Prostate gland (tissue), 2 donors: Measurements from ENCODE around the gene TUBE1. TPM values are rescaled to one million over a fixed set of nuclear protein-coding genes. Genes with fewer than 3 reads are reported as not detected.
"Not testable (repeated sequence)": the region's sequence is repeated elsewhere in the genome, so short reads cannot be mapped to it uniquely, and the experiment has no call there.

Experiments
- DNase-seq: peaks from one replicate; pipeline ENCODE4 v3.0.0-alpha.2; 2019; ENCODE audit warnings: low spot score
- H3K27ac ChIP-seq, 2 donors: fragments of 200-600 bp; sonication (generic); 2 replicates each; pipeline ENCODE4 v1.5.1; 2017 to 2019
- H3K27me3 ChIP-seq: fragments of 200-600 bp; sonication (generic); replicated peaks from 2 replicates; pipeline ENCODE4 v1.5.1; 2019; ENCODE audit not compliant: insufficient read depth
- H3K36me3 ChIP-seq, 2 donors: fragments of 200-600 bp; sonication (generic); 1 replicate in 1 of 2; 2 replicates in 1 of 2; pipeline versions ENCODE4 v1.5.1 to v1.8.1; 2017 to 2019
- H3K4me1 ChIP-seq: fragments of 200-600 bp; sonication (generic); replicated peaks from 2 replicates; pipeline ENCODE4 v1.5.1; 2019
- H3K4me3 ChIP-seq, 2 donors: fragments of 200-600 bp; sonication (generic); 2 replicates each; pipeline ENCODE4 v1.5.1; 2017 to 2019
- H3K9me3 ChIP-seq: fragments of 200-600 bp; sonication (generic); 2 replicates; pipeline ENCODE4 v1.5.1; 2017
- CTCF ChIP-seq, 4 experiments: fragments of 200-600 bp in 2 of 4; fragments of 450-650 bp in 2 of 4; sonication (generic) in 2 of 4; IDR thresholded peaks; 1 replicate in 3 of 4; 2 replicates in 1 of 4; pipeline ENCODE4 v1.5.1; 2016 to 2019; ENCODE audit warnings: antibody characterized with exemption in 4 of 4, mild to moderate bottlenecking in 2 of 4, moderate library complexity in 2 of 4
- POLR2A ChIP-seq: fragments of 450-650 bp; IDR thresholded peaks from one replicate; pipeline ENCODE4 v1.6.1; 2016; ENCODE audit warnings: antibody characterized with exemption, mild to moderate bottlenecking
- POLR2AphosphoS5 ChIP-seq: sonication (generic); formaldehyde crosslinking; IDR thresholded peaks from one replicate; pipeline ENCODE4 v1.6.1; 2017; ENCODE audit warnings: antibody characterized with exemption
- WGBS: methylation state at CpG from one replicate; pipeline ENCODE4 v1.1.5; 2018; 5-methylcytosine and 5-hydroxymethylcytosine counted together
- intact Hi-C: fragments of 100-400 bp; cut with DNase I; formaldehyde crosslinking; loops from one replicate; pipeline ENCODE4 v1.14.2; 2022
- total RNA-seq, 2 donors: library from RNA; depleted of rRNA; stranded (reverse); fragments of >200 nt; gene quantifications; one replicate each; pipeline ENCODE4 v1.1.0, GENCODE V29; 2016

The TUBE1 gene
- total RNA-seq, 2 donors from 2014 or later = 20.5 to 36.8 TPM

- DNase-seq = no peak
- no peaks in the 10 kb centered on the region for H3K27me3 ChIP-seq
- H3K4me1 ChIP-seq = no peaks in the 10 kb centered on the region
- no peaks in the 10 kb centered on the region for H3K9me3 ChIP-seq
- TF ChIP-seq POLR2A (no peak), CTCF (IDR thresholded peaks at IDR 0.05) (no peak)
- intact Hi-C loops = loop anchor here (10.0 kb wide), 1 partner anchor 795 kb away; a partner anchor contains a TSS
- H3K4me3 ChIP-seq = no peak overlapping the region
- no peak overlapping the region for H3K27ac ChIP-seq
- WGBS = 95% methylated on average over 7 of the region's 7 CpGs
- no peaks in the 10 kb centered on the region for H3K36me3 ChIP-seq
These were observed 37.3 kb downstream of the TUBE1 start for GRCh38 chr6:112049996-112050395.

GRCh38 chr6:112049026-112049799 lies 38.1 kb downstream of the TUBE1 start:
- 83% methylated on average over 6 of the region's 6 CpGs for WGBS
- intact Hi-C loops = loop anchor here (10.0 kb wide), 1 partner anchor 794 kb away; a partner anchor contains a TSS
- DNase-seq = no peak

DNA sequence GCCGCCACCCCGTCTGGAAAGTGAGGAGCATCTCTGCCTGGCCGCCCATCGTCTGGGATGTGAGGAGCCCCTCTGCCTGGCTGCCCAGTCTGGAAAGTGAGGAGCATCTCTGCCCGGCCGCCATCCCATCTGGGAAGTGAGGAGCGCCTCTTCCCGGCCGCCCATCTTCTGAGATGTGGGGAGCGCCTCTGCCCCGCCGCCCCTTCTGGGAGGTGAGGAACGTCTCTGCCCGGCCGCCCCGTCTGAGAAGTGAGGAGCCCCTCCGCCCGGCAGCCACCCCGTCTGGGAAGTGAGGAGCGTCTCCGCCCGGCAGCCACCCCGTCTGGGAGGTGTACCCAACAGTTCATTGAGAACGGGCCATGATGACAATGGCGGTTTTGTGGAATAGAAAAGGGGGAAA lies 39.8 kb downstream of the TUBE1 start:
- intact Hi-C loops = loop anchor here (10.0 kb wide), 1 partner anchor 793 kb away; a partner anchor contains a TSS

More at GRCh38 chr6:112049026-112049799, 38.1 kb downstream of the TUBE1 start:
- H3K4me3 ChIP-seq = no peak overlapping the region
- H3K36me3 ChIP-seq = no peaks in the 10 kb centered on the region
- no peak overlapping the region for H3K27ac ChIP-seq
- H3K27me3 ChIP-seq = no peaks in the 10 kb centered on the region
- H3K9me3 ChIP-seq = no peaks in the 10 kb centered on the region
- H3K4me1 ChIP-seq = no peaks in the 10 kb centered on the region
- TF ChIP-seq POLR2A (no peak), CTCF (IDR thresholded peaks at IDR 0.05) (no peak), POLR2AphosphoS5 (no peak)

GRCh38 chr6:112044856-112045255 lies 42.4 kb downstream of the TUBE1 start:
- Histone ChIP-seq H3K36me3 (no peaks in the 10 kb centered on the region), H3K27me3 (no peaks in the 10 kb centered on the region), H3K4me3 (no peak overlapping the region), H3K27ac (no peak overlapping the region), H3K4me1 (no peaks in the 10 kb centered on the region), H3K9me3 (no peaks in the 10 kb centered on the region)
- intact Hi-C loops = loop anchor here (5.0 to 10.0 kb wide), 2 partner anchors 48 to 790 kb away; a partner anchor contains a TSS
- WGBS = 58% methylated on average over 3 of the region's 3 CpGs
- DNase-seq = no peak
- TF ChIP-seq POLR2AphosphoS5 (no peak), CTCF (IDR thresholded peaks at IDR 0.05) (no peak), POLR2A (no peak)

More for the DNA sequence above, 39.8 kb downstream of the TUBE1 start:
- 96% methylated on average over 25 of the region's 25 CpGs for WGBS
- not testable (repeated sequence) for H3K4me3 ChIP-seq, DNase-seq, H3K27ac ChIP-seq, H3K36me3 ChIP-seq, H3K9me3 ChIP-seq, H3K4me1 ChIP-seq, H3K27me3 ChIP-seq

DNA sequence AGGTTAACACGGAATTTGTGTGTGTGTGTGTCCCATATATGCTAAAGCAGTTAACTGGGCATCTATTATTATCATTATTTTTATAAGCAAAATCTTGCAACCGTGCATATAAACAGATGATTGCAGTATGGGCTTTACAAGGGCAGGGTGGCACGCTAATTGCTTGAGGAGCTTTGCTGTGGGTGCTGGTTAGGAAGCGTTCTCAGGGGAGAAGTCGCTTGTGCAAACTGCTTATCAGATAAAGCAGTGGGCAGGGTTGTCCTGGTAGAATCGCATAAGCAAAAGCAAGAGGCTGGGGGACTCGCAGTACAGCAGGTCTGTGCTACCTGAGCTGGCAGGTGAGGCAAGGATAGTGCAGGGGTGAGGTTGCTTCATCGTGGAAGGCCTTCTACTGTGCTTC lies 43.1 kb downstream of the TUBE1 start:
- Histone ChIP-seq H3K4me3 (no peak overlapping the region), H3K9me3 (no peaks in the 10 kb centered on the region), H3K27ac (no peak overlapping the region), H3K36me3 (no peaks in the 10 kb centered on the region), H3K27me3 (no peaks in the 10 kb centered on the region), H3K4me1 (no peaks in the 10 kb centered on the region)
- intact Hi-C loops = loop anchor here (5.0 to 10.0 kb wide), 2 partner anchors 47 to 789 kb away; a partner anchor contains a TSS
- WGBS = 62% methylated on average over 8 of the region's 8 CpGs
- no peak for TF ChIP-seq POLR2AphosphoS5
- no peak for TF ChIP-seq POLR2A
- no peak for TF ChIP-seq CTCF (IDR thresholded peaks at IDR 0.05)
- DNase-seq = no peak
